GM12878 (cell line): ENCODE data around the gene SPTBN1. TPM values are rescaled to one million over a fixed set of nuclear protein-coding genes. Genes with fewer than 3 reads are reported as not detected.

Experiments used
- BMI1 ChIP-seq: fragments of 450-650 bp; IDR thresholded peaks from 2 replicates; pipeline ENCODE4 v1.6.1; 2016; ENCODE audit warnings: mild to moderate bottlenecking, moderate library complexity, borderline replicate concordance
- CEBPZ ChIP-seq: fragments of 150-350 bp; IDR thresholded peaks from 2 replicates; pipeline ENCODE4 v1.6.1; 2016; ENCODE audit warnings: low read depth, low read length
- CREM ChIP-seq: IDR thresholded peaks from 2 replicates; pipeline ENCODE4 v1.6.1; 2014; ENCODE audit warnings: antibody characterized with exemption, low read depth
- E2F4 ChIP-seq: IDR thresholded peaks from 2 replicates; pipeline ENCODE4 v1.6.1; 2012; ENCODE audit warnings: low read depth, low read length, improper control_type of control experiment
- E2F8 ChIP-seq: fragments of 450-650 bp; IDR thresholded peaks from 2 replicates; pipeline ENCODE4 v1.6.1; 2018; ENCODE audit warnings: mild to moderate bottlenecking, low read depth, moderate library complexity; ENCODE audit not compliant: partially characterized antibody
- EGR1 ChIP-seq, 2 experiments: IDR thresholded peaks; 1 replicate in 1 of 2; 2 replicates in 1 of 2; pipeline ENCODE4 v1.6.1; 2011 to 2012; ENCODE audit warnings: low read depth in 2 of 2, low read length in 2 of 2, borderline replicate concordance in 1 of 2, mild to moderate bottlenecking in 1 of 2, moderate library complexity in 1 of 2
- ETV6 ChIP-seq, 2 experiments: fragments of 450-650 bp in 1 of 2; IDR thresholded peaks in 1 of 2; conservative IDR thresholded peaks in 1 of 2; 2 replicates each; pipeline ENCODE4 v1.6.1; 2014; ENCODE audit warnings: antibody characterized with exemption in 1 of 2, borderline replicate concordance in 1 of 2, low read depth in 1 of 2, mild to moderate bottlenecking in 1 of 2, moderate library complexity in 1 of 2
- GABPA ChIP-seq: IDR thresholded peaks from 2 replicates; pipeline ENCODE4 v1.6.1; 2014; ENCODE audit warnings: antibody characterized with exemption, low read depth, mild to moderate bottlenecking, inconsistent platforms
- LARP7 ChIP-seq: fragments of 450-650 bp; IDR thresholded peaks from 2 replicates; pipeline ENCODE4 v1.6.1; 2017; ENCODE audit warnings: mild to moderate bottlenecking
- PRDM15 ChIP-seq: fragments of 450-650 bp; formaldehyde crosslinking; IDR thresholded peaks from 2 replicates; pipeline ENCODE4 v1.4.0; 2020; ENCODE audit warnings: mild to moderate bottlenecking, moderate library complexity
- RELB ChIP-seq: fragments of 450-650 bp; IDR thresholded peaks from 2 replicates; pipeline ENCODE4 v1.6.1; 2017; ENCODE audit warnings: low read depth, mild to moderate bottlenecking, moderate library complexity
- USF2 ChIP-seq: IDR thresholded peaks from 2 replicates; pipeline ENCODE4 v1.6.1; 2011; ENCODE audit warnings: low read depth, low read length, improper control_type of control experiment, borderline replicate concordance
- ZNF274 ChIP-seq: IDR thresholded peaks from one replicate; pipeline ENCODE4 v1.8.0; 2011; ENCODE audit not compliant: insufficient read length, insufficient read depth
- polyA plus RNA-seq, 11 experiments: library from polyadenylated mRNA; depleted of rRNA in 4 of 11; unstranded in 6 of 11; stranded (reverse) in 5 of 11; fragments of >200 nt; fragmentation: Nextera tagmentation in 4 of 11; fragmentation: Illumina TruSeq in 1 of 11; extraction: Ambion mirVana in 4 of 11; extraction: Trizol in 1 of 11; gene quantifications; 1 replicate in 1 of 11; 2 replicates in 10 of 11; pipeline versions ENCODE4 v1.2.1 to v1.2.3, GENCODE V29; 2011 to 2016; ENCODE audit warnings: inconsistent platforms in 2 of 11, missing spikeins in 2 of 11, low read depth in 1 of 11
- total RNA-seq, 4 experiments: library from RNA; depleted of rRNA in 3 of 4; stranded (reverse); fragments of >200 nt in 3 of 4; fragmentation: Illumina TruSeq in 1 of 4; extraction: Trizol in 1 of 4; gene quantifications; 2 replicates each; pipeline versions ENCODE4 v1.2.1 to v1.2.3, GENCODE V29; 2013 to 2021

SPTBN1 gene
- total and polyA plus RNA-seq, 10 of the 15 experiments (the other 5 are each of a cell fraction or from before 2014, with no cell fraction given) = 20.6 to 154 (median 76.7) TPM

GRCh38 chr2:54672590-54673456 is 216.7 kb downstream of the SPTBN1 start (continued):
- TF ChIP-seq ETV6 (conservative IDR thresholded peaks at IDR 0.05 in 1 of 2, IDR thresholded peaks at IDR 0.05 in 1 of 2; ENCODE audit: borderline replicate concordance in 1 of 2, low read depth in 1 of 2) (no peak), BMI1 (peak; percentile 81), RELB (peak; percentile 95), CEBPZ (no peak), LARP7 (no peak), GABPA (peak; percentile 43; the same call in 1 of the 2 replicates), CREM (peak; percentile 32; the same call in 1 of the 2 replicates), E2F8 (no peak), EGR1 (IDR thresholded peaks at IDR 0.05; ENCODE audit: borderline replicate concordance in 1 of 2, low read depth in 2 of 2, low read length in 2 of 2) (no peak), USF2 (no peak), E2F4 (no peak), ZNF274 (no peak), PRDM15 (CRISPR knock-in tag) (no peak)
